Measurements from ENCODE around the gene BICD1. TPM values are rescaled to one million over a fixed set of nuclear protein-coding genes. Genes with fewer than 3 reads are reported as not detected.

Gene BICD1
- total and polyA plus RNA-seq, 2 of the 13 experiments (the other 11 are each of a cell fraction or from before 2014, with no cell fraction given) = 4.5 to 5.2 TPM

GRCh38 chr12:32176606-32177005 lies 70.0 kb downstream of the BICD1 start:
- no peak for FAIRE-seq
- POLR2A ChIA-PET = no interaction called here

More at GRCh38 chr12:32176606-32177005, 70.0 kb downstream of the BICD1 start:
- Histone ChIP-seq H3K27me3 (ENCODE audit: control insufficient read depth in 1 of 2, insufficient read depth in 2 of 2, low read length in 2 of 2) (no peaks in the 10 kb centered on the region), H2AFZ (ENCODE audit: low read length) (no peak overlapping the region), H3K4me1 (ENCODE audit: insufficient read depth, low read length) (no peaks in the 10 kb centered on the region), H3K36me3 (replicated peaks in 1 of 2; ENCODE audit: control insufficient read depth in 1 of 2, insufficient read depth in 2 of 2, low read length in 2 of 2) (no peaks in the 10 kb centered on the region), H3K9me3 (ENCODE audit: low read length) (no peaks in the 10 kb centered on the region), H3K9ac (ENCODE audit: insufficient read depth, low read depth, low read length) (no peak overlapping the region), H3K4me2 (ENCODE audit: low read depth, low read length) (no peak overlapping the region), H3K4me3 (replicated peaks in 1 of 3; ENCODE audit: insufficient read depth in 1 of 3, low read depth in 2 of 3, low read length in 3 of 3) (no peak overlapping the region), H3K27ac (ENCODE audit: extremely low read length, insufficient read depth, low read length) (no peak overlapping the region), H4K20me1 (ENCODE audit: insufficient read depth, low read length) (no peaks in the 10 kb centered on the region), H3K79me2 (ENCODE audit: insufficient read depth, low read length) (no peaks in the 10 kb centered on the region)
- ATAC-seq (no peak), DNase-seq (ENCODE audit: low spot score) (no peak)
- CTCF ChIA-PET (ENCODE audit: low intra/inter-chr PET ratio, low total read pairs) = no interaction called here
- BruUV-seq (replicated peaks) = no TSS peak
- TF ChIP-seq ZNF574 (CRISPR knock-in tag; IDR thresholded peaks at IDR 0.05) (no peak), RNF2 (conservative IDR thresholded peaks at IDR 0.05; ENCODE audit: low read depth) (no peak), ZNF430 (CRISPR knock-in tag; IDR thresholded peaks at IDR 0.05) (no peak), ZNF510 (CRISPR knock-in tag; IDR thresholded peaks at IDR 0.05; ENCODE audit: low read depth) (no peak), E2F5 (CRISPR knock-in tag; conservative IDR thresholded peaks at IDR 0.05) (no peak), YEATS4 (CRISPR knock-in tag; IDR thresholded peaks at IDR 0.05; ENCODE audit: borderline replicate concordance) (no peak), ZFAT (CRISPR knock-in tag; conservative IDR thresholded peaks at IDR 0.05) (no peak), ZNF557 (CRISPR knock-in tag; IDR thresholded peaks at IDR 0.05) (no peak), ZNF335 (CRISPR knock-in tag; IDR thresholded peaks at IDR 0.05) (no peak), MNT (IDR thresholded peaks at IDR 0.05) (no peak), MIER2 (CRISPR knock-in tag; IDR thresholded peaks at IDR 0.05) (no peak), SIX1 (CRISPR knock-in tag; IDR thresholded peaks at IDR 0.05; ENCODE audit: borderline replicate concordance) (no peak)
- TF ChIP-seq, protein P1, sequence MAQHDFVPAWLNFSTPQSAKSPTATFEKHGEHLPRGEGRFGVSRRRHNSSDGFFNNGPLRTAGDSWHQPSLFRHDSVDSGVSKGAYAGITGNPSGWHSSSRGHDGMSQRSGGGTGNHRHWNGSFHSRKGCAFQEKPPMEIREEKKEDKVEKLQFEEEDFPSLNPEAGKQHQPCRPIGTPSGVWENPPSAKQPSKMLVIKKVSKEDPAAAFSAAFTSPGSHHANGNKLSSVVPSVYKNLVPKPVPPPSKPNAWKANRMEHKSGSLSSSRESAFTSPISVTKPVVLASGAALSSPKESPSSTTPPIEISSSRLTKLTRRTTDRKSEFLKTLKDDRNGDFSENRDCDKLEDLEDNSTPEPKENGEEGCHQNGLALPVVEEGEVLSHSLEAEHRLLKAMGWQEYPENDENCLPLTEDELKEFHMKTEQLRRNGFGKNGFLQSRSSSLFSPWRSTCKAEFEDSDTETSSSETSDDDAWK (CRISPR knock-in tag; IDR thresholded peaks at IDR 0.05) = no peak
- intact Hi-C loops (cut with micrococcal nuclease; ENCODE audit: unreplicated experiment) = no loop called here
- 97% methylated on average over 2 of the region's 2 CpGs for WGBS (ENCODE audit: low lambda C conversion rate)
- in situ Hi-C loops (cut with HindIII; ENCODE audit: extremely low pct_ligation_motif_present, low pct_unique_long_range_greater_than_20kb) = no loop called here

Data from HepG2 (cell line).